NAMALWA (cell line): Measurements from ENCODE around the gene BTG3.

Experiments used
- DNase-seq: peaks from one replicate; pipeline ENCODE4 v3.0.0-alpha.2; 2015; ENCODE audit warnings: low spot score

Gene BTG3

DNA sequence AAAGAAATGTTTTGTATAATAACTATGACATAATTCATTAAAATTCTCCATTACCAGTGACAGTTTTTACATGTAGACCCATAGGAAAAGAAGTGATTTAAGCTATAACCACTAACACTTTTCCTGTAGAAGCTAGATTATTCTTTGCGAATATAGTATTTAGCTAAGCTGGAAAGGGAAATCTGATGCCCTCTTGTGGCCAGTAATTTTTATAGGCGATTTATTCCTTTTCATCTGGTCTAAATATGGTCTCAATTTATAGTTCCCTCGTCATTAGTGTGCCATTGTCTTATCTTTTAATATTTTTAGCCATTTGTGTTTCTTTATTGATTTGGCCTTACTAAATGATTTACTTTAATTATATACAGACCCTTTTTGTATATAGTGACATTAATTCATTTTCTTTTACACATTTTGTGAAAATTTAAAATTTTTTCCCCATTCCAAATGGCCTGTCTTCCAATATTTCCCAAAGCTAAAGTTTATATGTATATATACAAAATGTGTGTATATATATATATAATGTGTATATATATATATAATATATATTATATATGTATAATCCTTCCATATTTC is 26.7 kb downstream of the BTG3 start:
- peak; percentile 75 for DNase-seq

DNA sequence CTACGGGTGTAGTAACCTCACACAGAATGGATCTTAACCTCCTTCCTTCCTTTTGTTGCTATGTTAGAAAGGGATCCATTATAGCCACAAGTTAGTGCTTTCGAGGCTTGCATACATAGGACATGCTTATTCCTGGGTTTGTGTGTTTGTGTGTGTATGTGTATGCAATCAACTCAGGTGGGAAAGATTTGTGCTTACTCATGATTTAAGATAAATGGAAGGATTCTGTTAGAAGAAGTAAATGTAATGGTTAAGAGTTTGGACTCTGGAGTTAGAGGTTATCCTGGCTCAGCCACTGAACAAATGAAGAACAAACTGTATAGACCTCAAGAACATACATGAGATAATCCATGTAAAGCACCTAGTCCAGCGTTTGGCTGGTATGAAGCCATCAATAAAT is 28.8 kb downstream of the BTG3 start:
- DNase-seq, result no peak

DNA sequence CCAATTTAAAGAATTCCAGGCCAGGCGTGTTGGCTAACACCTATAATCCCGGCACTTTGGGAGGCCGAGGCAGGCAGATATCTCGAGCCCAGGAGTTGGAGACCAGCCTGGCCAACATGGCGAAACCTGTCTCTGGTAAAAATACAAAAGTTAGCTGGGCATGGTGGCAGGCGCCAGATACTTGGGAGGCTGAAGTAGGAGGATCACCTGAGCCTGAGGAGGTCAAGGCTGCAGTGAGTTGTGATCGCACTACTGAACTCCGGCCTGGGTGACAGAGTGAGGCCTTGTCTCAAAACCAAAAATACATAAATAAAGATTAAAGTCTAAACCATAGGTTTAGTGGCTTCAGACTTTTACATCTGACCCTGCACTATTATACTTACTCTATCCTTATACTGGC is 32.4 kb downstream of the BTG3 start:
- no peak for DNase-seq

DNA sequence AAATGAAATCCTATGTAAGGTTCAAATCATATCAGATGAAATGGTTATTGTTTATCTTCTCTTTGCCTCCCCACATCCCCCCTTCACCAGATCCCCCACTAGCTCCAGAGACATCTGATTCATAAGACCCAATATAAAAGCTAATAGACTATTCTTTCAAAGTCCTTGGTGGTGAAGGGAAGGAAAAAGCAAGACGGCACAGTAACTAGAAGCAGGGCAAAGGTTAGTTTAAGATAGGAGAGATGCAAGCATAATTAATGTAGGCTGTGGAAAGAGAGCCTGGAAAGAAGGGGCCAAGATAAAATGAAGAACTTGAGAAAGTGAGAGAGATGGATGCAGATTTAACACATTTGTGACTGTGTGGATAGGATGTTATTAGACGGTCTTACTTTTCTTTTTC is 33.8 kb downstream of the BTG3 start:
- no peak for DNase-seq

DNA sequence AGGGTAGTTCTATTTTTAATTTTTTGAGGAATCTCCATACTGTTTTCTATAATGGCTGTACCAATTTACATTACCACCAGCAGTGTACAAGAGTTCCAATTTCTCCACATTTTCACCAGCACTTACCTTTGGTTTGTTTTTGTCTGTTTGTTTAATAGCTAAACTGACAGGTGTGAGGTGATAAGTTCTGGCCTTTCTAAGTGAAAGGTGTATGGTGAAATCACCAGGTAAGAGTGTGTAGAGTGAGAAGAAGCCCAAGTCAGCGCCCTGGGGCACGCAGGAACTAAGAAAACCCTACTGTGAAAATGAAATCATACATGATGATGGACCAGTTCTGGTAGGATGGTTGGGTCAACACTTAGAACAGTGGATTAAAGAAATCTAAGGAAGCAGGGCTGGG is 34.5 kb downstream of the BTG3 start:
- no peak for DNase-seq

DNA sequence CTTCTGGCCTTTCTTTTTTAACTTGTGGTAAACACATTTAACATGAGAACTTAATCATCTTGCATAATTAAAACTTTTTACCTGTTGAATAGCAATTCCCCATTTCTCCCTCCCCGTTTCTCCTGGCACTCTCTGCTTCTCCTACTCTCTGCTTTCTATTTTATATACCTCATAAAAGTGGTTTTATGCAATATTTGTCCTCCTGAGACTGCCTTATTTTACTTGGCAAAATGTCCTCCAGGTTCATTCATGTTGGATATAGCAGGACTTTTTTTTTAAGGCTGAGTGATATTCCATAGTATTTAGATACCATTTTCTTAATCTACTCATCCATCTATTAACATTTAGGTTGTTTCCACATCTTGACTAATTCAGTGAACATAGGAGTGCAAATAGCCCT is 35.0 kb downstream of the BTG3 start:
- DNase-seq, result no peak

DNA sequence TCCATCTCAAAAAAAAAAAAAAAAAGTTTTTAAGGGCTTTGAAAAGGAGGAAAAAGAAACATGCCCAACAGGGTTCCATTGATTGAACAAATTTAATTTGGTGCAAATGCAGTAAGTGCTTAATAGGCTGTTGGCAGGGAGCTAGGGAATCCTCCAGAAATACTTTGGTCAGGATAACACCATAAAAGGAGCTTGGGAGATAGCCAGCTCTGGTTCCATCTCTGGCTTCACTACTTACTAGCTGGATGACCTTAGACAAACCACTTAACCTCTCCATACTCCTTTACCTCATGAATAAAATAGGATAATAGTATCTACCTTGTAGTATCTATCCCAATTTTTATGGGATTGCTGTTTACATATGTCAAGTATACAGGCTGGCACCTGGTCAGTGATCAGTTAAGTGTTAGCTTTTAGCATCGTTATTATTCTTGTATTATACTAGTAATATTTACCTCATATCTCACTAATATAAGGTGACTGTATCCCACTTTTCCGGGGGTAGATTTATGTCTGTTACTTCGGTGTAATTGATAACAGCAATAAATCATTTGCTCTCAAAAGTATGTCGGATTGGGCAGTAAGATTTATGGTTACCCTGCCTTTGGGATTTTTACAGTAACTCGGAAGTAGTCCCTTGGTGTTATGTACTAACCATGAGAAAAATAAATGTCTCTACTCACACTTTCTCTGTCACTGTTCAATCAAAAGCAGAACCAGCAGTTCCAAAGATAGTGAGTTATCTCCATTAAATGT is 36.4 kb downstream of the BTG3 start:
- no peak for DNase-seq

DNA sequence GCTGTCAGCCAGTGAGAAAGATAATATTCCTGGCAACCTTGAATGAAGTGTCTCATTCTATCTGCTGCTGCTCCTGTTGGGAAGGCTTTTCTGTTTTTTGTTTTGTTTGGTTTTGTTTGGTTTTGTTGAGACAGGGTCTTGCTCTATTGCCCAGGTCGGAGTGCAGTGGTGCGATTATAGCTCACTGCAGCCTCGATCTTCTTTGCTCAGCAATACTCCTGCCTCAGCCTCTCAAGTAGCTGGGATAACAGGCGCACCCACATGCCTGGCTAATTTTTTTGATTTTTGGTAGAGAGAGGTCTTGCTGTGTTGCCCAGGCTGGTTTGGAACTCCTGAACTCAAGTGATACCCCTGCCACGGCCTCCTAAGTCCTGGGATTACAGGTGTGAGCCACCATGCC is 37.6 kb downstream of the BTG3 start:
- DNase-seq, result no peak

DNA sequence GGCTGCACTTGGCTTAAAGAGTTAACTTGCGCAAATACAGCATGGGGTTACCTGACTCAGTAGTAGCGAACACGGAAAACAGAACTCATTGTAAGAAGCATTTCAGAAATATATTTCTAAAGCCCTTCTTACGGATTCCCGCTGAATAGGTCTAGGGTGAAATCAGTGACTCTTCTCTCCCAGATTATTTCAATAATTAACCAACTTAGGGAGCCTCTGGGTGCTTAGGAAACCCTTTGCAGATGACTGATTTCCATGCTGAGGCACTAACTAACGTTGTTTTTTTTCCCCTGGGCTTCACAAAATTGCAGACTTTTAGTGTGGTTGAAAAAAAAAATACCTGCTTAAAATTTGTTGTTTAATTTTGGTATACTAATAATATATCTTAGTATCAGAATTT is 40.3 kb downstream of the BTG3 start:
- DNase-seq, result no peak

DNA sequence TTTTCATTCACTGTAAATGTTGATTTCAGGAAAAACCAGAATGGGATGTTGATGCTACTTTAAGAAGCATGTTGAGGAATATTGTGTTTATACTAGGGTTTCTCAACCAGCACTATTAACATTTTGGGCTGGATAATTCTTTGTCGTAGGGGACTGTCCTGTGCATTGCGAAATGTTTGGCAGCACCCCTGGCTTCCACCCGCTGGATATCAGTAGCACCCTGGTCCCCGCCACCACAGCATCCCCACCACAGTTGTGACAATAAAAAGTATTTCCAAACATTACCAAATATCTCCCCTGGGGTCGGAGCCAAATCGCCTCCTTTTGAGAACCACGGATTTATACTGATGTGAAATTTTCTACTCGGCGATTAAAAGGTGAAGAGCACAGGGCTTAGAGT is 41.9 kb downstream of the BTG3 start:
- DNase-seq, result no peak

DNA sequence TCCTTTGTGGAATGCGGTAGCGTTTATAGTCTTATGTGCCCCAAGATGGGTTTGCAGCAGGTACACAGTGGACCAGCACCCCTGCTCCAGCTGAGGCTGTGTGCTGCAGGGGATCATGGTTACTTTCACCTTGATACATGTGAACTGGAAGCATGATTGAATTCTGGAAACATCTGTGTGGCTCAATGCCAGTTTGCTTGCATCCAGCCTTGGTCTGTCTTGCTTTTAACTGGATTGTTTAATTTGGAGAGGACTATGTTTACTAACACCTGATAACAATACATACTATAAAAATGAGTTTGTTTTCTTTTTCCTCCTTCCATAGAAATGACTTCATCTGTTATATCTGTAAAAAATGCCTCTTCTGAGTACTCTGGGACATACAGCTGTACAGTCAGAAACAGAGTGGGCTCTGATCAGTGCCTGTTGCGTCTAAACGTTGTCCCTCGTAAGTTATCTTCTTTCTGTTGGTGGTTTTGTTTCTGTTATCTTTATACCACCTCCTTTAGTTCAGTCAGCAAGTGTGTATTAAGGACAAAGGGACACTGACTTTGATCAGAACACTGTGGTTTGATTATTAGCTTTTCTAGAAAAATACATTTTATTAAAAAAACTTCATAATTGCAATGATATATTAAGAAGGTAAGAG is 52.2 kb downstream of the BTG3 start:
- DNase-seq, result no peak

DNA sequence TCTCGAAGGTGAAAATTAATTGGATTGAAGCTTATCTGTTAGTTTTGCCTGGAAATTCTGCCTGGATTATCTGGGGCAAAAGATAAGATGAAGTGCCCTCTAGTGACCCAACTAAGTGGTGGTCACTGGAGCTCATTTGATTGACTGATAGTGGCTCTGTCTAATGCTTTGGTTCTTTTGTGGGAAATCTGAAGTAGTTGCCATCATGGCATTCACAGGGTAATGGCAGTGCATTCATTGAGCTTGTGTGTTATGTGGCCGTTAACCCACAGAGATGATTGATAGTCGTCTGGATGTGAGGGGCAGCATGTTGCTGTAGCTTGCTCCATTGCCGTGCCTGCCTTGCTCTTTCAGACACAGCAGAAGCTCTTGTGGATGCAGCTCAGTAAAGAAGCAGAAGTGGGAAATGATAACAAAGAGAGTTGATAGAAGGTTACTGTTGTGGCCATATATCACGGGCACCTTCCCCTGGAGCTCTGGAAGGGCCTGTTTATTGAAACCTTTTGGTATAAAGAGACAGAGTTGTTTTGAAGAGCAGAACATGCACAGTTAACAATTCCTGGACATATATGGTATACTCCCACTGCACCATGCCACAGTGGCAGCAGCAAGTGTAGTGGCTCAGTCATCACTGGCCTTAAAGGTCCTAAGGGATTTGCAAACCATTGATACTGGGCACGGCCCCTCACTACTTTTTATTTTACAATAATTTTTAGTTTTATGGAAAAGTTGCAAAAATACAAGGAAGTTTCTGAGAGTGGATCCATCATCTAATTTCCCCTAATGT is 57.8 kb downstream of the BTG3 start:
- no peak for DNase-seq

DNA sequence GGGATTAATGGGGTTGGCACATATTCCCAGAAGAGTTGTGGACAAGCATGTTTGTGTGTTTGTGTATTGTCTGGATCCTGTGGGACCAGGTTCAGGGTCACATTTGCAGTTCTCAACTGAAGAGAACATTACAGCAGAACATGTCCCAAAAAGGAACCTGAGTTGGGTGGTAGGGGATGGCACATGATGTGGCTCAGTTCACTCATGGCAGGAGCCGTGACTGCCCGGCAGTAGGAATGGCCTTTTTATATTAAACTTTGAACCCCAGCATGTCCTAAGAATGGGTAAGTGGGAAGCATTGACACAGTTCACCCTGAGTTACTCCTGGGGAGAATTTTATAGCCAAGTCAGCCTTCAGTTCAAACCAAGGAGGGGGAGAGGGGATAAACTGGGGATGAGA is 58.6 kb downstream of the BTG3 start:
- no peak for DNase-seq

DNA sequence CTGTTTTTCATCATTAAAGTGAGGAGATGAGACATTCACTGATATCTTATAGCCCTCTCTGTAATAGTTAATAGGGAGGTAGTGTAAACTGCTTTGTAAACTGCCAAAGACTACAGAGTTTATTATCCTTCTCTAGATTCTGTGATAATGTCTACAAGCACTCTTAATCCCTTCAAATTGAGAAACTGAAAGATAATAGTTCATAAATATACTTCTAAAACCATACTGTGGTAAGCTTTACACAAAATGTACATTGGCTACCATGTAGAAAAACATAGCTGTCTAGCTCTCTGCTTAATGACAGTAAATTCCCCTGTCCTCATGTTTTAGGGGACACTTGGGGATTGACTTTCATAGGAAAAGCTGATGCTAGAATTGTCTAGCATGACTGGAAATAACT is 60.3 kb downstream of the BTG3 start:
- DNase-seq, result no peak

DNA sequence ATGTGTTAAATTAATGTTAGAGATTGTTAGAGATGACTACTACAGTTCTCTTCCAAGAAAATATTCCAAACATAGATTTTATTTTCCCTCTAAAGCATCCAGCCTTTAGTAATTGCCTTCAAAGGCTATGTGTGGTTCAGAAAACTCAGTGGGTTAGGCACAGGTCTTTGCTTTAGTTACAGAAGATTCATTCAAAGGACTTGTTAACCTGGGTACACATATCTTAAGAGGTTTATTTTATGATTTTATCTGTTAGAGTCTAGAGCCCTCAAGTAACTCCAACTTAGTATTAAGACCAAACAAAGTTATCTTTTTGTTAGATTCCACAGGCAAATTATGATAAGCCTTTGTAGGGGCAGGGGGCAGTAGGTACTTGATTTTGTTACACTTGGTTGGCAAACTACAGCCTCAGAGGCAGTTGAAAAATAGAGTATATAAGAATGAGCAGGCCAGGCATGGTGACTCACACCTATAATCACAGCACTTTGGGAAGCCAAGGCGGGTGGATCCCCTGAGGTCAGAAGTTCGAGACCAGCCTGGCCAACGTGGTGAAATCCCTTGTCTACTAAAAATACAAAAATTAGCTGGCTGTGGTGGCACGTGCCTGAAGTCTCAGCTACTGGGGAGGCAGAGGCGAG is 61.9 kb downstream of the BTG3 start:
- no peak for DNase-seq

DNA sequence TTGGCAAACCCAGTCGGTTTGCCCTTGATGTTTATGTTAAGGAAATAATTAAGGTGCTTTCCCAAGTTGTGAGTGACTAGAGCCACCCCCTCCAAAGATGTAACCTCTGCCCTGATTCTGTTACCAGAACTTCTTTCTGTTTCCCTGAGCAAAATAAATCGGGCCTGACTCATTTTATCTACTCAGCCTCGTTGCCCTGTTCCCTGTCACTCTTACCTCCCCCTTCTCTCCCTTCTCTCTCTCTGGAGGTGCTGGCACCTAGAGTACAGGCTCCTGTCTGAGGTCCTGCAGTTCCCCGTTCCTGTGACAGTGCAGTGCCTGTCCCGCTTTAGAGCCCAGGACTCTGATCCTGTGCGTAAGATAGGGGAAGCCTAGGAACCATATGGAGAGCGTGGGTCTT is 64.4 kb downstream of the BTG3 start:
- no peak for DNase-seq

DNA sequence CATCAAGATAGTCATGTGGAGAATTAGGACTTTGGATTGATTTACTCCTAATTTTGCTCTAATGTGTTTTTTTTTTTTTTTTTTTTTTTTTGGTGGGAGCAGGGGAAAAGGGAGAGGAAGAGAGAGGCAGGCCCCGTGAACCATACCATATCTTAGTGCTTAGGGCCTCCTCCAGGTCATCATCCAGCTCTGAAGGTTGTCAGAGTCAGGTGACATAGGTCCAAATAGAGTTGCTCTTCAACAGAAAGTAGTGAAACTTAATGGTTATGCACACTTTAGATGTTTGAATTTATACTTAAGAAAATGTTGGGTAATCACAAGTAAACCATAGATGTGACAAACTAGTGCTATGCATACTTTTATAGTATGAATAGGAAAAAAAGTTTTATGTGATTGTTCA is 67.7 kb downstream of the BTG3 start:
- DNase-seq, result no peak
